AG20443 (cell line): ENCODE data around the gene SLC25A1.

Source experiments
- DNase-seq: peaks from one replicate; pipeline ENCODE4 v3.0.0; 2012; ENCODE audit warnings: low spot score, mixed read lengths

The SLC25A1 gene

DNA sequence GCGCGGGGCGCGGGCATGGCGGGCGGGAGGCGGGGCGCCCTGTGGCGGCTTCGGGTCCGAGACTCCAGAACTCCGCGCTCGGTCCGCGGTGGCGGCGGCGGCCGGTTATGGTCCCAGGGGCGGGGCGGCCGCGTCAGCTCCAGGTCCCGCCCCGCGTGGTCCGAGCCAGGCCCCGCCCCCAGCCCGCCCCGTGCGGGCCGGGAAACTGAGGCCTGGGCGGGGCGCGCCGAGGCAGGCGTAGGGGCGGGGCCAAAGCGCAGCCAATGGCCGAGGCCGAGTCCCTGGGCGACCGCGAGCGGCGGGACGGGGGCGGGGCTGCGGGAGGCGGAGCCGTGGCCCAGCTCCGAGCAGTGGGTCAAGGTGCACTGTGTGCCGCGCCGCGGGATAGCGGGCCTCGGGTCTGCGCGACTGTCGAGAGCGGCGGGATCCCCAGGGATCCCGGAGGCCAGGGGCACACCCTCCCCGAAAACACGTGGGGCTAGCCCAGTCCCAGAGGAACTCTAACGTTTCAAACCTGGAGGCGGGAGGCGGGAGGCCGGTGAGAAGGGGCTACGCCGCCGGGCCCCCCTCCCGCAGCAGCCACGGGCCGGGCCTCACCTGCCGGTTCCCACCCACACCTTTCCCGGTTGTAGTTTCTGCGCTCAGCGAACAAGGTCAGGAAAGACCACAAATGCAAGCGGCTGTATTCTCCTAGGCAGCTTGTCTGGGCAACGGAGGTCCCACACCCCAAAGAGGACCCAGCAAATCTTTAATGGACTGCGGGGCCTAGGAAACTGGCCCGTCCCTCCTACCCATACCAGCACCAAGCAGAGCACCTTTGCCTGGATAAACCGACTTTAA lies at the start of gene SLC25A1:
Gene SLC25A1, minus strand, starts transcription at position 80 of the 840 bp plus-strand sequence. Its CDS starts 63 bp downstream, at position 17.
- DNase-seq: peak; percentile 97

DNA sequence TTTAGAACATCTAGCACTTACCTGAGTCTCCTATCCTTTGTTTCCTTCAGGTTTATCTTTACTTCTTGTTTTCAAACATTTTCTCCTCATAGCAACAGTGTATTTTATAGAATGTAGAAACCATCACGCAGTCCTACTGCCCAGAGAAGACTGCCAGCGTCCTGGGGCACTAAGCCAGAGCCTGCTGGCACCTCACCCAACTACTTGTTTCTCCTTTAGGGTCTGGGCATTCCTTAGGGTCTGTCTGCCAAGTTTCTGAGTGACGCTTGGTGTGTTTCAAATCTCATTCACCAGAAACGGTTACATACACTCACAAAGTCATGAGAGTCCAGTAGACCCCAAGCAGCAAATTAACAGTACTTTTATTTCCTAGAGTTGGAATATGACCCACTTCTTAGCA lies 49.6 kb upstream of the SLC25A1 start:
- no peak for DNase-seq

DNA sequence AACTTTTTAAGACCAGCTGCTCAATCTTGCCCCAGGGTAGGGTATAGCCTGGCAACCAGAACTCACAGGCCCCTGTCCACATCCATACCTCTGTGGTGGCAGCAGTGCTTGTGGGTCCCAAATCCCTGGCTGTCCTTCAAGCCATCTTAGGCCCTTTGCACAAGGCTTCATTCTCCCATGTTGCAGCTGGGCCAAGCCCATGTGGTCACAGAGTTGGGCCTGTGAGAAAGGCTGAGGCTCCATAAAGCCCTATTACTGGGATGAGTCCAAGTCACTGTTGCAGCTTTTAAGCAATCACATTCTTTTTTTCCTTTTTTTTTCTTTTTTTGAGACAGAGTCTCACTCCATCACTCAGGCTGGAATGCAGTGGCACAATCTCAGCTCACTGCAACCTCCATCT lies 47.9 kb upstream of the SLC25A1 start:
- DNase-seq: no peak

DNA sequence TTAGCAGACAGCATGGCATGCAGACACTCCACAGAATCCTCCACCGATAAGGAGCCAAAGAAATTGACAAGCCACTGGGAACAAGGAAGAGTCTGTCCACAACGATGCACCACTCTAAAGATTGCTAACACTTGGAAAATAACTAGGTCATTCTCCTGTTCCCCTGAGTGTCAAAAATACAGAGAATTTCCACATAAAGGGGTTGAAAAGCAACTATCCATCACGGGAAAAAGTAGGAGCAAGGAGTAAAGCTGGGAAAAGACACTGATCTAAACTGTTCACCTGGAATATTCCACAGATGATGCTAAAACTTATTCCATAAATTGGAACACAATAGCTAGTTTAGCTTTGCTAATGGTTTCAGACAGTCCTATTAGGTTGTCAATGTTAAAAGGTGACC lies 47.0 kb upstream of the SLC25A1 start:
- DNase-seq: no peak

DNA sequence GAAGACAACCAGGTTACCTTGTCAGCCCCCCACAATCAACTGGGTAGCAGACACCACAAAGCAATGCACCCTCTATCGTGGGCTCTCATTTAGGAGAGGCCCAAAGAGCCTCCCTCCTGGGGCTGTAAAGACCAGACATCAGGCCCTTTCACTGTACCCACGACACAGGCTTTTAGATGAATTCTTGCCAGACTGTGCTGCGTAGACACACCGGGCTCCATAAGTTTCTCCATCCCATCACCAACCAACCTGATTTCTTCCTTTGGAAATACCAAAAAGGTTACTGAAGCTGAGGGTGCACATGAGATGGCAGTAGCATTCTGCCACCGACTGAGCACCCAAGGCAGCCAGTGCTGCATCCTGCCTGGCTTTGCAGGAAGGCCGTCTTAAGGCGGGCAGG lies 46.4 kb upstream of the SLC25A1 start:
- no peak for DNase-seq

DNA sequence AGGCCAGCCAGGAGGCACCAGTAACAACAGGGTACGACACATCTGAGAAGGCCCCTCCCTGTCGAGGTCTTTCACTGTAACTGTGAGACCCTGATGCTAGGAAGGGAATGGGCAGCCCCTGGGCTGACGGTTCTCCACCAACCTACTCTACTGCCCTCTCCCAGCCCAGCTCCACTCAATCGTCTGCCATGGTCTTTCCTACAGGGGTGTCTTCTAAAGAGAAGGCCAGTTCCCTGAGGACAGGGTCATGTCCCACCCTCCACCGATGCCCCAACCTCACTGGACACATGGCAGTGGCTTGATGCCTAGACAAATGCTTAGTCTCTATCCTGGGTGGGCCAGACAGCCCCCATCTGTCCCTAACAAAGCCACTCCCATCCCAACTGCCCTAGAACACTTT lies 46.0 kb upstream of the SLC25A1 start:
- DNase-seq: no peak

DNA sequence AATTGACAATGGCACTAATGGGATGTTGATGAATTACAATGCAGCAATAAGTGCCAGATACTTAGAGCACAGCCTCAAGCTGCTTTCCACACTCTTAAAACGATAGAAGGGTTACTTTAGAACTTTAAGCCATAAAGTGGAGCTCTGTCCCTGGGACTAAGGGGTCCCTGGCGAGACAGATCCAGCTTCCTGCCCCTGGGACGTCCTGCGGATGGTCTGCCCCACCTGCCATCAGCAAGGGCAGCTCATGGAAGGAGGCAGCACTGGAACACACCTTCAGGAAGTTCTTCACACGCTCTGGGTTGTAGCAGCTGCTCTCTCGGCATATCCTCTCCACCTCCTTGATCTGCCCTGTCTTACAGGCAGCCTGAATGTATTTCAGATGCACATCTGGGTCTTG lies 45.1 kb upstream of the SLC25A1 start:
- DNase-seq: no peak

DNA sequence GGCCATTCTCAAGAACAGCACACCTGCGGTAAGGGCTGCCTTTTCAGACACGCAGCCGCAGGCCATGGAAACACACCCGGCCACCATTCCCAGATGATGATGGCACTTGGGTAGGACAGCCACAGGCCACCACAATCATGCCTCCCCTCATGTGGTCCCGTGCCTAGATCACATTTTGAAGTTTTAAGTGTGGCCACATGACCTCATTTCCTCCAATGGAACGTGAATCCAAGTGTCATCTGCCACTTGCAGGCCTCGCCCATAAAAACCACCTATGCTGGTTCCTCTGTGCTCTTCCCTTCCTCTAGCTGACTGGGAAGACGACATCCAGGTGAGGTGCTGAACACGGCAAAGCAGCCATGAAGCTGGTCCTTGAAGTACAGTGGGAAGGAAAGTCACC lies 44.6 kb upstream of the SLC25A1 start:
- DNase-seq: no peak

DNA sequence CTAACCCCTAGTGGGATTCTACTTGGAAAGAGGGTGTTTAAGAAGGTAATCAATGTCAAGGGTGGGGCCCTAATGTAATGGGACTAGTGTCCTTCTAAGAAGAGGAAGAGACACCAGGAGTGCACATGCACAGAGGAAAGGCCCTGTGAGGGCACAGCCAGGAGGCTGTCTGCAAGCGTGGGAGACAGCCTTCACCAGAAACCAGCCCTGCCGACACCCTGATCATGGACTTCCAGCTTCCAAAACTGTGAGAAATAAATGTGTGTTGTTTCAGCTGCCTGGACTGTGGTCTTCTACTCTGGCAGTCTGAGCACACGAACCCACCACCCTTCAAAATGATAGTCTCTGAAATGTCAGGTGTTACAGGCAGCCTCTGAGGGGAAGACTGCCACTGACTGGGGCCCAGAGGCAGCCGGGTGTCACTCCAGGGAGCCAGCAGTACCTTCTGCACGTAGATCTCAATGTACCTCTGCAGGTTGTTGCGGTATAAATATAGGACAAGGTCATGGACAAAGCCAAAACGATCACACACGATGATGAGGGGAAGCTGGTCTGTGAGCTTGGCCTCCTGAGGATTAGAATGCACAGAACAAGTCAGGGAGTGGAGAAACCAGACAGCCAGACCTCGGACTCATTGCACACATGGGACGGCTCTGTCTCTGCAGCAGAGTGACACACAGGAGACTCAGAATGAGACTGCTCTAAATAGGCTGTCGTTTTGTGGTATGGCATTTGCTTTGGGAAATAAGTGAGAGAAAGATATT lies 43.9 kb upstream of the SLC25A1 start:
- no peak for DNase-seq

DNA sequence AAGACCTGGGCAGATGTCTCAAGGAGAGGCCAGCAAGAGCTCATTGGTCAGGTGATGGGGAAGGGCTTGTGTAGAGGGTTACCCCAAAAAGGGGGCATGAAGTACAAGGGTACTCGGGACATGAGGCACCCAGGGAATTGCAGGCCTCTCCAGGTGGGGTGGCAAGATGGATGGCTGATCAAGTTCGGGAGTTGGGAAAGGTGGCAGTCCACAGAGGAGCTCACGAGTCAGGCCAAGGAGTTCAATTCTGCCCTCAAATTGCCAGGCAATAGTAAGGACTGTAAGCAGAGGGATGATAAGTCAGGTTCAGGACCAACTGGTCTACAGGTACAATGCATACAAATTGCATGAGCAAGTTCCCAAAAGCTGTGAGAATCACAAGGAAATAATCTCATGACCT lies 42.3 kb upstream of the SLC25A1 start:
- no peak for DNase-seq

DNA sequence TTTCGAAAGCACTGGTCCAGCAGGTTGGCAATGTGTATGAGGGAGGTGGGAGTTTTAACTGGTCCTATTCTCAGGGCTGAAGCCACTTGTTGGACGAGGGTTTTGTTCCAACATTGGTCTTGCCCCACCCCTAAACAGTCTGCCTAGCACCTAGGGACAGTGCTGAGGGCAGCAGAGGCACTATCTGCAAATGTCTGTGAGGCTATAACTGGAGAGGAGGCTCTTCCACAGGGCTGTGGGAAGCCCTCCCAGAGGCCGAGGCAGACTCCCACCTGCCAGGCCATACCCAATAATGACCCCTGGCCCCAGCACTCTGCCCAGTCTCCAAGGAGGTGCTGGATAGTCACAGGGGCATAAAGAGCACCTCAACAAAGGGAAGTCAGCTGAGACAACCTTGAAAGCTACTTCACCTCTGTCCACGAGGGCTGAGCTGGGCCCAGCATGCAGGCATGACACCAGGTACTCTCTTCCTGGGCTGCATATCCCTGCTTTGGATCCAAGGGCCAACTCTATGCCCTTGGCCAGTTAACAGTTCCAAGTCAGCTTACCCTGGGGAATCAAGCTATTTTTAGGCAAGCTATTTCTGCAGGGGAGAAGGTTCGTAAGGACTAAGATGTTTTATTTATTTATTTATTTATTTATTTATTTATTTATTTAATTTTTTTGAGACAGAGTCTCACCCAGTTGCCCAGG lies 40.2 kb upstream of the SLC25A1 start:
- no peak for DNase-seq

DNA sequence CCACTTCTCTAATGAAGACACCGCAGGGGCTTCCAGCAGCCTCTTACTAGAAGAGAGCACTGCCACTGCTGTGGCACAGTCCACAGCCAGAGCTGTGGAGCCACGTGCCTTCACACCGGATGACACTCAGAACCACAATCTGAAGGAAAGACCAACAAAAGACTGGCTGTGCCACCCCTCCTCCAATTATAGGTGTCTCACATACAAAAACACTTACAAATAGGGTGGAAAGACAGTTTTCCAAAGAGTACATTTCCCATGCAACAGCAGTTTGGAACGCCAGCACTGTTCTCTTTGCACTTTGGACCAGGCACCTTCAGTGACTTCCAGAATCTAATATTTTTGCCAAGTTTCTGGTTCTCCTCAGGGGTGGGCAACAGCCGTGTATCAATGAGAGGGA lies 38.0 kb upstream of the SLC25A1 start:
- no peak for DNase-seq

DNA sequence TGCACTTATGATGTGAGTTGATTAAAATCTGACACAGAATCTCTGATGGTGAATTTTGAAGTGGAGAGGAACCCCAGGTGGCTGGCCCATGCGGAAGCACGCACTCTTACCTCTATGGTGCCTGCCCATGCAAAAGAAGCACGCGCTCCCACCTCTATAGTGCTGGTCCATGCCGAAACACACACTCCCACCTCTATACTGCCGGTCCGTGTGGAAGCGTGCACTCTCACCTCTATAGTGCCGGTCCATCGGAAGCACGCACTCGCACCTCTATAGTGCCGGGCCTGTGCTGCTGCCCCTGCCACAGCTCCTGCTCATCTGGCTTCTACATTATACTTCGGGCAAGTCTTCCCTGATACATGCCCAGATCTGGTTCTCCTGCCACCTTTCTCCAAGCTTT lies 36.8 kb upstream of the SLC25A1 start:
- DNase-seq: no peak

DNA sequence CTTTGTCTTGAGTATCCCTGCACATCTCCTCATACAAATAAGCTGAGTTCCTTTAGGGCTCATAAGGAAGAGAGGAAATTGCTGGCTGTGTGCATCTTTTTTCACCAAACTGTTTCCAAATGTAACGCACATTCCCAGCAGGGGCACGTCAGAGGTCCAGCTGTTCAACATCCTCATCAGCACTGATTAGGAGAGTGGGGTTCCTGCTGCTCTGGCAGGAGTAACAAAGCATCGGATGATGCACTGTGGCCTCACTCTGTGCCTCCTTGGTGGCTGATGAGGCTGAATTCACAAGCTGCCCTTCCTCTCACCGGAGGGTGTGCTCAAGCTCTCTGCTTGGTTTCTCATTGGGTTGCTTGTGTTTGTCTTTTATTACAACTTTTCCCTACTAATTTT lies 35.5 kb upstream of the SLC25A1 start:
- DNase-seq: no peak

DNA sequence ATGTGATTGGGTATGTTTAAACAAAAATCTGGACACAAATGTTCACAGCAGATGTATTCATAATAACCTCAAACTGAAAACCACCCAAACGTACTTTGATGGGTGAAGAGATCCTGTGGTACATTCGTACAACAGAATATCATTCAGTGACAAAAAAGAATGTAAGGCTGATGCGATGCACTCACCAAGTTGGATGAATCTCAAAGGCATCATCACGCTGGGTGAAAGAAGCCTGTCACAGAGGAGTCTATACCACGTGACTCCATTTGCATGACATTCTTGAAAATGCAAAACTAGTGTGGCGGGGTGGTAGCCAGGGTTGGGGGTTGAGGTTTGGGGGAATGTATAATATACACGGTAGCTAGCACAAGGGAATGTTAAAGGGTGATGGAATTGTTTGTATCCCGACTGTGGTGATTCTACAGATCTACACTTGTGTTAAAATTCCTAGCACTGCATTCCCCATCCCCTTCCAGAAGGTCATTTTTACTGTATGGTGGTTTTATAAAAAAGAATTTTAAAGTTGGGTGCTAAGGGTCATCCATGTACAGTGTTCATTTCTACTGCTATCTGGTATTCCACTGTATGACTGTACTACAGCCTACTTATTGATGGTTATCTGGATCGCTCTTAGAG lies 35.0 kb upstream of the SLC25A1 start:
- no peak for DNase-seq

DNA sequence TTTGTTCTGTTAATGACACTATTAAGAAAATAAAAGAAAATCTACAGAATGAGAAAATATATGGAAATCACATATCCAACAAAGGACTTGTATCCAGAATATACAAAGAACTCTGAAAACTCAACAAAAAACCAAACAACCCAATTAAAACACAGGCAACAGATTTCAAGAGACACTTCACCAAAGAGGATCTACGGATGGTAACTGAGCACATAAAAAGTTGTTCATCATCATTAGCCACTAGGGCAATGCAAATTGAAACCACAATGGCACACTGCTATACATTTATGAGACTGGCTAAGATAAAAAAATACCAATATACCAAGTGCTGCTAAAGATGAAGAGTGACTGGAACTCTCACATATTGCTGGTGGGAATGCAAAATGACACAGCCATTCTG lies 34.5 kb upstream of the SLC25A1 start:
- DNase-seq: no peak

DNA sequence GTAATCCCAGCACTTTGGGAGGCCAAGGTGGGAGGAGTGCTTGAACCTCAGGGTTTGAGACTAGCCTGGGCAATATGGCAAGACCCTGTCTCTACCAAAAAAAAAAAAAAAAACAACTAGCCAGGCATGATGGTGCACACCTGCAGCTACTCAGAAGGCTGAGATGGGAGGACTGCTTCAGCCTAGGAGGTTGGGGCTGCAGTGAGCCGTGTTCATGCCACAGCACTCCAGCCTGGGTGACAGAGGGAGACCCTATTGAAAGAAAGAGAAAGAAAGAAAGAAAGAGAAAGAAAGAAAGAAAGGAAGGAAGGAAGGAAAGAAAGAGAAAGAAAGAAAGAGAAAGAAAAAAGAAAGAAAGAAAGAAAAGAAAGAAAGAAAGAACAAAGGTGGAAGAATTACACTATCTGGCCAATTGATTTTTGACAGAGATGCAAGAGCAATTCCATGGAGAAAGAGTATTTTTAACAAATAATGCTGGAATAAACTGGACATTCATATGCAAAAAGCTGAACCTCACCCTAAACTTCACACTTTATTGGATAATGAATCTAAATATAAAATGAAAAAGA lies 33.9 kb upstream of the SLC25A1 start:
- DNase-seq: no peak

DNA sequence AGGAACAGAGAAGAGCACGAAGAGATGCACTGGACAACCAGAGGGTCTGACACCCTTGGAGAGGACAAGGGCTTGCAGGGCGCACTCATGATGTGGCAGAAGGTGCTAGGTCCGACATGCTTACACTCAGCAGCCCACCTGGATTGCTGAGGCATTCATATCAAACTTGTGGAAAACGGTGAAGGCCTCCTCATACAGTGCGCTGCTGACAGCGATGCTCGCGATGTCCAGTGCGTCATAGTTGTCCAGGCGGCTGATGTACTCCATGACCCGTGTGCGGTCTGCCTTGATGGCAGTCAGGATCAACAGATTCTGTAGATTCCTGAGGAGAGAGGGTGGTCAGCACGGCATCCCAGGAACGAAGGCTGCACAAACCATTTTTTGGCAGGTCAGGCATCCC lies 31.7 kb upstream of the SLC25A1 start:
- no peak for DNase-seq

DNA sequence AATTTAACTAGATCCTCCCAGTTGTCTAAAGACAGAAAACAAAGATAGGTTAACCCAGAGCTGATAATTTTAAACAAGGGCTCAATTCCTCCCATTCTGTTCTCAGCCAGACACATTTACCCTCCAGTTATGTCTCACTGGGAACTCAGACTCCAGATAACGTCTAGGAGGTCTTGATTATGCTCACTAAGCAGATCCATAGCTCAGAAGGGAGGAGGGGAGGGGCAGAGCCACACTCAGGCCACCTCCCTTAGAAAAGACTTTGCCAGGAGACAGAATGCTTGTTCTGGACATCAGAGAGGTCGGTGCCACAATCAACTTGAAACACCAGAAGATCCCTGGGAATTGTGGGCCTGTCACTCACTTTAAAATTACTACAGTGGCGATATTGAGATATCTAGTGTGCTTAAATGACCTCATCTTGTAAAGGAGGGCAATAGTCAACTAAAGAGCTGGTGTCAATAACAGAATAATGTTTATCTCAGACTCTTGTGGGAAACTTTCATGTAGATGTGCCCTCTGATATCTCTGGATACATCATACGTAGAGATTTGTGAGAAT lies 29.8 kb upstream of the SLC25A1 start:
- no peak for DNase-seq

DNA sequence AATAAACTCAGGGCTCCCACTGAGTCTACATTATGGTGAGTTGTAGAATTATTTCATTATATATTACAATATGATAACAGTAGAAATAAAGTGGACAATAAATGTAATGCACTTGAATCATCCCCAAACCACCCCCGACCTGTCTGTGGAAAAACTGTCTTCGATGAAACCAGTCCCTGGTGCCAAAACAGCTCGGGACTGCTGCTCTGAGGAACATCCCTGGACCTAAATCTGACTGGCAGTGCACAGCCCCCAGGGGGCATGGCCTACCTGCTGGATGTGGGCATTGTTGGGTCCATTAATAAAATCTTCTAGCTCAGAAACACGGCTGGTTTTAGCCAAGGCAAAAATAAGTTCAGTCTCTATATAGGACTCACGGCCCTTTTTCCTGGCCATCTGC lies 29.3 kb upstream of the SLC25A1 start:
- DNase-seq: no peak

DNA sequence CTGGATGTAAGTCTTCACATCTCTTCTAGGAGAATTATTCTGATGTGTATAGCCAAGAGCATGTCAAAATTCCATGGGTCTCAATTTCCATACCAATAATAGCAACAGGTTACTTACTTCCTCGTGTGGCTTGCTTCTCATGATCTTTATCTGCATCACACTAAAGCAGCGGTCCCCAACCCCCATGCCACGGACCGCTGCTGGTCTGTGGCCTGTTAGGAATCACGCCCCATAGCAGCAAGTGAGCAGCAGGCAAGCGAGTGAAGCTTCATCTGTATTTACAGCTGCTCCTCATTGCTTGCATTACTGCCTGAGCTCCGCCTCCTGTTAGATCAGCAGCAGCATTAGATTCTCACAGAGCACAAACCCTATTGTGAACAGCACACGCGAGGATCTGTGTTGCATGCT lies 28.9 kb upstream of the SLC25A1 start:
- DNase-seq: no peak

DNA sequence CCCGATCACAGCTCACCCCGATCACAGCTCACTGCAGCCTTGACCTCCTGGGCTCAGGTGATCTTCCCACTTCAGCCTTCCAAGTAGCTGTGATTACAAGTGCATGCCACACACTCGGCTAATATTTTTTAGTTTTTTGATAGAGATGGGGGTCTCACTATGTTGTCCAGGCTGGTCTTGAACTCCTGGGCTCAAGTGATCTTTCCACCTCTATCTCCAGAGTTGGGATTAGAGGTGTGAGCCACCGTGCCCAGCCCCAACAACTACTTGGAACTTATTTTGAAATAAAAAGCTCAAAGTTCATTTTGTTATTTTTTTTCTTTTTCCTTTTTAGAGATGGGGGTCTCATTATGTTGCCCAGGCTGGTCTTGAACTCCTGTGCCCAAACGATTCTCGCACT lies 27.8 kb upstream of the SLC25A1 start:
- no peak for DNase-seq
